Heart left ventricle (tissue), 13 donors: ENCODE measurements around the gene RNF149.

Experiments
- CTCF ChIP-seq, 12 donors: fragments of 200-600 bp; sonication (generic) in 4 of 12; IDR thresholded peaks; one replicate each; pipeline versions ENCODE4 v1.5.0 to v1.8.0; 2018 to 2022; ENCODE audit warnings: antibody characterized with exemption in 12 of 12, mild to moderate bottlenecking in 5 of 12
- POLR2A ChIP-seq, 2 donors: fragments of 450-650 bp; IDR thresholded peaks; one replicate each; pipeline ENCODE4 v1.6.1; 2017; ENCODE audit warnings: antibody characterized with exemption in 2 of 2, mild to moderate bottlenecking in 2 of 2, moderate library complexity in 2 of 2
- donor health status: ischemic (EF 13 %, LVEDD 7.1; RV severe dilation, severe dysfunction).
- donor health status: DM: no; HTN: yes; CAD: no.
- donor health status: DM: no; HTN: no; CAD: no.
- donor health status: ischemic (EF 25% LVEDD 6.9; RV normal size, moderate dysfunction).
- donor health status: ischemic (EF 25% LVEDD 5.7; RV mildly dilated, moderate dysfunction).
- donor health status: ischemic (EF 35%, LVEDD 5.7; RV mildly dilated, moderate dysfunction).
- donor health status: nonischemic (EF 11% LVEDD 7.7; RV severe dilation, severe dysfunction).
- donor health status: DM: yes; HTN: yes; CAD: no.
- donor health status: PGD.
- donor health status: ischemic (EF 29% LVEDD 5.4; RV normal size, mild dysfunction).
- donor health status: nonischemic (EF 23%, LVEDD 6.1; RV moderate dilation, normal function).

GRCh38 chr2:101307503-101307902 is 998 bp downstream of the RNF149 start:
- TF ChIP-seq CTCF (IDR thresholded peaks at IDR 0.05), result no peak
- no peak for TF ChIP-seq POLR2A (IDR thresholded peaks at IDR 0.05)
